HepG2 (cell line): ENCODE data around the gene VPS25. TPM values are rescaled to one million over a fixed set of nuclear protein-coding genes. Genes with fewer than 3 reads are reported as not detected.

Source experiments
- ELF4 ChIP-seq: sonication (generic); formaldehyde crosslinking; IDR thresholded peaks from 2 replicates; pipeline ENCODE4 v1.5.0; 2020; ENCODE audit warnings: missing genetic modification reagents, mild to moderate bottlenecking, moderate library complexity, borderline replicate concordance
- FIP1L1 ChIP-seq: fragments of 200-400 bp; formaldehyde crosslinking; IDR thresholded peaks from 2 replicates; pipeline ENCODE4 v1.6.1; 2018; ENCODE audit warnings: low read depth, mild to moderate bottlenecking, low read length, moderate library complexity, borderline replicate concordance; ENCODE audit not compliant: insufficient read depth
- GATAD2A ChIP-seq: IDR thresholded peaks from 2 replicates; pipeline ENCODE4 v1.6.1; 2016
- GFI1 ChIP-seq: sonication (generic); formaldehyde crosslinking; IDR thresholded peaks from 2 replicates; pipeline ENCODE4 v1.5.0; 2020; ENCODE audit warnings: missing genetic modification reagents, mild to moderate bottlenecking, borderline replicate concordance
- MAZ ChIP-seq, 2 experiments: sonication (generic) in 1 of 2; formaldehyde crosslinking in 1 of 2; IDR thresholded peaks; 2 replicates each; pipeline versions ENCODE4 v1.5.0 to v1.6.1; 2012 to 2020; ENCODE audit warnings: low read depth in 2 of 2, mild to moderate bottlenecking in 2 of 2, borderline replicate concordance in 1 of 2, improper control_type of control experiment in 1 of 2, low read length in 1 of 2, missing genetic modification reagents in 1 of 2, moderate library complexity in 1 of 2
- MTA3 ChIP-seq: sonication (generic); formaldehyde crosslinking; IDR thresholded peaks from 2 replicates; pipeline ENCODE4 v1.4.0; 2020; ENCODE audit warnings: missing genetic modification reagents
- PLRG1 ChIP-seq: fragments of 450-650 bp; conservative IDR thresholded peaks from 2 replicates; pipeline ENCODE4 v1.6.1; 2016
- RXRB ChIP-seq: IDR thresholded peaks from 2 replicates; pipeline ENCODE4 v1.6.1; 2016; ENCODE audit warnings: borderline replicate concordance, missing genetic modification reagents, missing compliant biosample characterization
- SP5 ChIP-seq: IDR thresholded peaks from 2 replicates; pipeline ENCODE4 v1.6.1; 2016; ENCODE audit warnings: low read depth, borderline replicate concordance
- YY1 ChIP-seq: IDR thresholded peaks from 2 replicates; pipeline ENCODE4 v1.6.1; 2011; ENCODE audit warnings: low read length, low read depth, moderate library complexity, mild to moderate bottlenecking; ENCODE audit not compliant: insufficient read depth, insufficient replicate concordance
- ZBTB14 ChIP-seq: sonication (generic); formaldehyde crosslinking; IDR thresholded peaks from 2 replicates; pipeline ENCODE4 v1.4.0; 2020; ENCODE audit warnings: missing genetic modification reagents
- ZNF597 ChIP-seq: sonication (generic); formaldehyde crosslinking; IDR thresholded peaks from 2 replicates; pipeline ENCODE4 v1.5.0; 2020; ENCODE audit warnings: missing genetic modification reagents
- ZSCAN5A ChIP-seq: sonication (generic); formaldehyde crosslinking; IDR thresholded peaks from 2 replicates; pipeline ENCODE4 v1.8.0; 2022; ENCODE audit warnings: mild to moderate bottlenecking, missing genetic modification reagents, borderline replicate concordance
- polyA plus RNA-seq, 8 experiments: library from polyadenylated mRNA; depleted of rRNA in 3 of 8; stranded (reverse) in 7 of 8; unstranded in 1 of 8; fragments of >200 nt; fragmentation: Illumina TruSeq in 4 of 8; extraction: Trizol in 4 of 8; gene quantifications; 2 replicates each; pipeline versions ENCODE4 v1.2.1 to v1.2.3, GENCODE V29; 2011 to 2016; ENCODE audit warnings: low read depth in 4 of 8, missing spikeins in 1 of 8, mixed read lengths in 1 of 8; ENCODE audit not compliant: insufficient read depth in 1 of 8
- total RNA-seq, 5 experiments: library from RNA; depleted of rRNA; stranded (reverse); fragments of >200 nt; fragmentation: Illumina TruSeq; extraction: Trizol; gene quantifications; 2 replicates each; pipeline ENCODE4 v1.2.3, GENCODE V29; 2016; ENCODE audit warnings: low read depth in 1 of 5
- TF ChIP-seq, protein P1 (sequence below): sonication (generic); formaldehyde crosslinking; IDR thresholded peaks from 2 replicates; pipeline ENCODE4 v1.8.0; 2022; ENCODE audit warnings: missing genetic modification reagents, low read depth, mild to moderate bottlenecking, borderline replicate concordance
- TF ChIP-seq, protein P2 (sequence below): sonication (generic); formaldehyde crosslinking; conservative IDR thresholded peaks from 2 replicates; pipeline ENCODE4 v1.5.0; 2020; ENCODE audit warnings: missing genetic modification reagents
- TF ChIP-seq, protein P3 (sequence below): sonication (generic); formaldehyde crosslinking; IDR thresholded peaks from 2 replicates; pipeline ENCODE4 v1.4.0; 2020; ENCODE audit warnings: mild to moderate bottlenecking, missing genetic modification reagents
- TF ChIP-seq, protein P4 (sequence below): sonication (generic); formaldehyde crosslinking; conservative IDR thresholded peaks from 2 replicates; pipeline ENCODE4 v1.4.0; 2020; ENCODE audit warnings: mild to moderate bottlenecking, missing genetic modification reagents, moderate library complexity

VPS25 gene
- total and polyA plus RNA-seq, 2 of the 13 experiments (the other 11 are each of a cell fraction or from before 2014, with no cell fraction given) = 161 to 249 TPM

DNA sequence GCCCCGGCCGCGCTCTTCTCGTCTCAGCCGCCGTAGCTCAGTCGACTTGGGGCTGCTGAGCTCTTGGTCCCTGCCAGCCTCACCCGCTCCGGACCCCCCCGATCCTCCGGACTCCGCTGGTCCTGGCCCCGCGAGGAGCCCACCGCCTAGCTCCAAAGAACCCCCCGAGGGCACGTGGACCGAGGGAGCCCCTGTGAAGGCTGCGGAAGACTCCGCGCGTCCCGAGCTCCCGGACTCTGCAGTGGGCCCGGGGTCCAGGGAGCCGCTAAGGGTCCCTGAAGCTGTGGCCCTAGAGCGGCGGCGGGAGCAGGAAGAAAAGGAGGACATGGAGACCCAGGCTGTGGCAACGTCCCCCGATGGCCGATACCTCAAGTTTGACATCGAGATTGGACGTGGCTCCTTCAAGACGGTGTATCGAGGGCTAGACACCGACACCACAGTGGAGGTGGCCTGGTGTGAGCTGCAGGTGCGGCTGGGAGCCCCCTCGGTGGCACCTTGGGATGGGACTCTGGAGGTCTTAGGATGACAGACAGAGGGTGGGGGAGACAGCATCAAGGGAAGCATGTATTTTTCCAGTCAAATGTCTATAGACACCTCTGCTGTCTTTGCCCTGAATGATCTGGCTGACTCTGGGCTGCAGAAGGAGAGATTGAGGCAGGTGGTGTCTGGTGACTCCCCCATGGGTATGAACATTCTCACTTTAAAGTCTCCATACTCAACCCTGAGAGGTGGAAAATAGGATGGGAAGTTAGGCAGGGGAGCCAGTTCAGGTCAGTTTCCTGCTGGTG, 7.8 kb downstream of the VPS25 start (continued):
- TF ChIP-seq YY1 (no peak), GFI1 (CRISPR knock-in tag) (peak; percentile 44), ZBTB14 (CRISPR knock-in tag) (no peak; the same call in 1 of the 2 replicates), SP5 (CRISPR knock-in tag) (no peak), MAZ (IDR thresholded peaks at IDR 0.05; ENCODE audit: borderline replicate concordance, low read depth, low read length) (no peak), MAZ (CRISPR knock-in tag; IDR thresholded peaks at IDR 0.05; ENCODE audit: low read depth) (no peak), PLRG1 (no peak), ELF4 (CRISPR knock-in tag) (no peak), ZSCAN5A (CRISPR knock-in tag) (no peak), GATAD2A (no peak), MTA3 (CRISPR knock-in tag) (no peak), FIP1L1 (no peak), ZNF597 (no peak), RXRB (no peak)
- TF ChIP-seq, protein P1, sequence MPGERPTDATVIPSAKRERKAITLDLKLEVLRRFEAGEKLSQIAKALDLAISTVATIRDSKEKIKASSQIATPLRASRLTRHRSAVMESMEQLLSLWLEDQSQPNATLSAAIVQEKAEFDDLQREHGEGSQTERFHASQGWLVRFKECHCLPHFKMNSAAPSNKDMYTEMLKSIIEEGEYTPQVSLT (CRISPR knock-in tag) = 0 out of 2 replicates have a peak, but pooled peaks have one; percentile 21
- TF ChIP-seq, protein P2, sequence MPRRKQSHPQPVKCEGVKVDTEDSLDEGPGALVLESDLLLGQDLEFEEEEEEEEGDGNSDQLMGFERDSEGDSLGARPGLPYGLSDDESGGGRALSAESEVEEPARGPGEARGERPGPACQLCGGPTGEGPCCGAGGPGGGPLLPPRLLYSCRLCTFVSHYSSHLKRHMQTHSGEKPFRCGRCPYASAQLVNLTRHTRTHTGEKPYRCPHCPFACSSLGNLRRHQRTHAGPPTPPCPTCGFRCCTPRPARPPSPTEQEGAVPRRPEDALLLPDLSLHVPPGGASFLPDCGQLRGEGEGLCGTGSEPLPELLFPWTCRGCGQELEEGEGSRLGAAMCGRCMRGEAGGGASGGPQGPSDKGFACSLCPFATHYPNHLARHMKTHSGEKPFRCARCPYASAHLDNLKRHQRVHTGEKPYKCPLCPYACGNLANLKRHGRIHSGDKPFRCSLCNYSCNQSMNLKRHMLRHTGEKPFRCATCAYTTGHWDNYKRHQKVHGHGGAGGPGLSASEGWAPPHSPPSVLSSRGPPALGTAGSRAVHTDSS = peak; percentile 2; the same call in 1 of the 2 replicates
- TF ChIP-seq, protein P3, sequence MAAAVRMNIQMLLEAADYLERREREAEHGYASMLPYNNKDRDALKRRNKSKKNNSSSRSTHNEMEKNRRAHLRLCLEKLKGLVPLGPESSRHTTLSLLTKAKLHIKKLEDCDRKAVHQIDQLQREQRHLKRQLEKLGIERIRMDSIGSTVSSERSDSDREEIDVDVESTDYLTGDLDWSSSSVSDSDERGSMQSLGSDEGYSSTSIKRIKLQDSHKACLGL (CRISPR knock-in tag) = peak; percentile 63; the same call in 1 of the 2 replicates
- TF ChIP-seq, protein P4, sequence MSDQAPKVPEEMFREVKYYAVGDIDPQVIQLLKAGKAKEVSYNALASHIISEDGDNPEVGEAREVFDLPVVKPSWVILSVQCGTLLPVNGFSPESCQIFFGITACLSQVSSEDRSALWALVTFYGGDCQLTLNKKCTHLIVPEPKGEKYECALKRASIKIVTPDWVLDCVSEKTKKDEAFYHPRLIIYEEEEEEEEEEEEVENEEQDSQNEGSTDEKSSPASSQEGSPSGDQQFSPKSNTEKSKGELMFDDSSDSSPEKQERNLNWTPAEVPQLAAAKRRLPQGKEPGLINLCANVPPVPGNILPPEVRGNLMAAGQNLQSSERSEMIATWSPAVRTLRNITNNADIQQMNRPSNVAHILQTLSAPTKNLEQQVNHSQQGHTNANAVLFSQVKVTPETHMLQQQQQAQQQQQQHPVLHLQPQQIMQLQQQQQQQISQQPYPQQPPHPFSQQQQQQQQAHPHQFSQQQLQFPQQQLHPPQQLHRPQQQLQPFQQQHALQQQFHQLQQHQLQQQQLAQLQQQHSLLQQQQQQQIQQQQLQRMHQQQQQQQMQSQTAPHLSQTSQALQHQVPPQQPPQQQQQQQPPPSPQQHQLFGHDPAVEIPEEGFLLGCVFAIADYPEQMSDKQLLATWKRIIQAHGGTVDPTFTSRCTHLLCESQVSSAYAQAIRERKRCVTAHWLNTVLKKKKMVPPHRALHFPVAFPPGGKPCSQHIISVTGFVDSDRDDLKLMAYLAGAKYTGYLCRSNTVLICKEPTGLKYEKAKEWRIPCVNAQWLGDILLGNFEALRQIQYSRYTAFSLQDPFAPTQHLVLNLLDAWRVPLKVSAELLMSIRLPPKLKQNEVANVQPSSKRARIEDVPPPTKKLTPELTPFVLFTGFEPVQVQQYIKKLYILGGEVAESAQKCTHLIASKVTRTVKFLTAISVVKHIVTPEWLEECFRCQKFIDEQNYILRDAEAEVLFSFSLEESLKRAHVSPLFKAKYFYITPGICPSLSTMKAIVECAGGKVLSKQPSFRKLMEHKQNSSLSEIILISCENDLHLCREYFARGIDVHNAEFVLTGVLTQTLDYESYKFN = no peak
